ENCODE data around the gene HK1.

The HK1 gene

DNA sequence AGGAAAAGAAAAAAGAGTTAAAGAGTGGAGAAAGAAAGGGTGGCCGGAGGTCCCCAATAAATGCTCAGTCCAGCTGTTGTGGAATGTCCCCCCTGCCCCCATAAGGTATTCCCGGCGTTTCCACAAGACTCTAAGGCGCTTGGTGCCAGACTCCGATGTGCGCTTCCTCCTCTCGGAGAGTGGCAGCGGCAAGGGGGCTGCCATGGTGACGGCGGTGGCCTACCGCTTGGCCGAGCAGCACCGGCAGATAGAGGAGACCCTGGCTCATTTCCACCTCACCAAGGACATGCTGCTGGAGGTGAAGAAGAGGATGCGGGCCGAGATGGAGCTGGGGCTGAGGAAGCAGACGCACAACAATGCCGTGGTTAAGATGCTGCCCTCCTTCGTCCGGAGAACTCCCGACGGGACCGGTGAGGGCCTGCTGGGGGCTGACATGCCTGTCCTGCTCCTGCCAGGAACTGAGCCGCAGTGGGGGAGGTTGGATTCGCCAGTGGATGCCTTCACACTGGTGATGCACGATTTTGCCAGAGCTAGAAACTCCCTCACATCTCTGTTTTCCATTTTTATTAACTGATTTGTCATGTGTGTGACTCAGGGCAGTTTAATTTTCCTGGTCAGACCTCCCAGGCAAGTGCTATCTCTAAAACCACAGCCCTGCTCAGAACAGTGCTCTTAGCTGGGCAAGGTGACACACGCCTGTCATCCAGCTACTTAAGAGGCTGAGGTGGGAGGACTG is 104.3 kb downstream of the HK1 start:
- DNase-seq, result no peak

DNA sequence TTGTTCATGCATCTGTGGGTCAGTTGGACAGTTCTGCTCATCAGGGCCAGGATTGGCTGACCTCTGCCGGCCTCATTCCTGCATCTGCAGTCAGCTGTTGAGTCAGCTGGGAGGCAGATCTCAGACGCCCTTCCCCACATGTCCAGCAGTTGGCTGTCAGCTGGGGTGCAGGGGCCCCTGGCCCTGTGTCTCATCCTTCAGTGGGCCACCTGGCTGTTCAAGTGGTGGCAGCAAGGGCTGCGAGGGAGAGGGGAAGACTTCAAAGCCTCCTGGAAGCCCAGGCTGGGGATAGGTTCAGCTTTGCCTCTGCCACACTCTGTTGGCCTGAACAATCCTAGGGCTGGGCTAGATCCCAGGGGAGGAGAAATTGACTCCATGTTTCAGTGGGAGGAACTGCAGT is 105.3 kb downstream of the HK1 start:
- DNase-seq, result no peak

DNA sequence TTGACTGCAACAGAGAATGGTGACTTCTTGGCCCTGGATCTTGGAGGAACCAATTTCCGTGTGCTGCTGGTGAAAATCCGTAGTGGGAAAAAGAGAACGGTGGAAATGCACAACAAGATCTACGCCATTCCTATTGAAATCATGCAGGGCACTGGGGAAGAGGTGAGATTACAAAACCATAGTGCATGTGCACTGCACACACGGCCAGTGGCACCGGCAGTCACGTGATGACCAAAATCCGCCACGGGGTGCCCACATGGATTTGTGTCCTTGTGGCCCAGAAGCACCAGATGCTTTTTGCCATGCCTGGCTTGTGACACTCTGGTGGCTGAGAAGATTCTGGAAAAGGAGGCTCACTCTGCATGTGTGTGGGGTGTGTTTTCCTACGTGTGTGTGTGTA is 106.0 kb downstream of the HK1 start:
- DNase-seq, result no peak

DNA sequence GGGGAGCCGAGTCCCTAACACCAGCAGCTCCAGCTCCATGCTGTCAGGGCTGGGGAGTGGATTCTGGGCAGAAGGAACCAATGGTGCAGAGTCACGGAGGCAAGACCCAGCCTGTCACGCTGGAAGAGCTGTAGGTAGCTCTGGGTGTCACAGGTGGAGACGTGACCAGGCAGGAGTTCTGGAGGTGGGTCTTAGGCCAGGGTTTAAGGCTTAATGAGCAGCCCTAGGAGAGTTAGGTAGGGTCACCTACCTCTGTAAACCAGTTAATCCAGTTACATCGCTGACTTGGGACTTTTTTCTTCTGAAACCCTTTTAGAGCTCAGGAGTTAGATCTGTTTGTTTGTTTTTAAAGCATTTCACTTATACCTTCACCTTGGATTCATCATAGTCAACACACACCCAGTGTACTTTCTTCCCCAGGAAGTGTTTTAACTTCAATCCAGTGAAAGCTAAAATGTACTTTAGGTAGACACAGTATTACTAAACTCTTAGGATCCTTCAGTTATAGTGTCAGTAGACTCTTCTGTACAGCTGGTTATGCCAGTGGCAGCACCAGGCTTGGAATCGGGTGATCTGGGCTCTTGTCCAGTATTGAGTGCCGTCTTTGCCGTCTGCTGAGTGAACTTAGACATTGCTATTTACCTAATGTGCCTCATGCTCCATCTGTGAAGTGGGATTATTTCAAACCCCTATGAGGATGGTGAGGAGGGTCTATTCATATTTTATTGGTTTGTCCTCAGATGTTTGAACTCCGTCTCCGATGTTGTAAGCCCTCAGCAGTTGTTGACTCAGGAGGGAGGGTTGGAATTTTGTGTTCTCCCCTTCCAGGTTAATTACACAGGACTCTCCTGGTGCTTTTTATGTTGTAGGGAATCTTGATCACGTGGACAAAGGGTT is 107.4 kb downstream of the HK1 start:
- DNase-seq, result no peak

DNA sequence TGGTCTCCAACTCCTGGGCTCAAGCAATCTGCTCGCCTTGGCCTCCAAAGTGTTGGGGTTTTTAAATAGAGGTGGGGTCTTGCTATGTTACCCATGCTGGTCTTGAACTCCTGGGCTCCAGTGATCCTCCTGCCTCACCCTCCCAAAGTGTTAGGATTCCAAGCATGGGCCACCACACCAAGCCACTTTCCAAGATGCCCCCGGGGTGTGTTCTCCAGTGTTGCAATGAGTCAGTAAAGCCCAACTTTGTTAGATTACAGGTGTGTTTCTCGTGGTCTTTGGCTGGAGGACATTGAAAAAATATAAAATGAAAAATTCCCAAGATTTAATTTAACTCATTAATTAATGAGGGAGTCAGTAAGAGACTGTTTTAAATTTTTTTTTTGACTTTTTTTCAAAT is 109.2 kb downstream of the HK1 start:
- DNase-seq, result no peak

DNA sequence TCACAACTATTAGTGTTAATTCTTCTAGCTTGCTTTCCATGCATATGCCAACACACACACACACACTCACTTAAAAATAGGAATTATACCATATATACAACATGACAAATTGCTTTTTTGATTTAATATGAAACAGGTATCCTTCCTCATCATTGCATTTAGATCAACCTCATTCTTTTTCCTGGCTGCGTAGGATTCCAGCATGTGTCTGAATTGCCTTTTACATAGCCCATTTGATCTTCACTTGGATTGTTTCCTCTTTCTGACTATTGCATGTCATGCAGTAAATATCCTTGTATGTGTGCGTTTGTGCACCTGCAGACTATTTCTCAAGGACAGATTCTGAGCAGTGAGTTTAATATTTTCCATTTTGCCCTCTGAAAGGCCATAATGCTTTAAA is 110.2 kb downstream of the HK1 start:
- no peak for DNase-seq

DNA sequence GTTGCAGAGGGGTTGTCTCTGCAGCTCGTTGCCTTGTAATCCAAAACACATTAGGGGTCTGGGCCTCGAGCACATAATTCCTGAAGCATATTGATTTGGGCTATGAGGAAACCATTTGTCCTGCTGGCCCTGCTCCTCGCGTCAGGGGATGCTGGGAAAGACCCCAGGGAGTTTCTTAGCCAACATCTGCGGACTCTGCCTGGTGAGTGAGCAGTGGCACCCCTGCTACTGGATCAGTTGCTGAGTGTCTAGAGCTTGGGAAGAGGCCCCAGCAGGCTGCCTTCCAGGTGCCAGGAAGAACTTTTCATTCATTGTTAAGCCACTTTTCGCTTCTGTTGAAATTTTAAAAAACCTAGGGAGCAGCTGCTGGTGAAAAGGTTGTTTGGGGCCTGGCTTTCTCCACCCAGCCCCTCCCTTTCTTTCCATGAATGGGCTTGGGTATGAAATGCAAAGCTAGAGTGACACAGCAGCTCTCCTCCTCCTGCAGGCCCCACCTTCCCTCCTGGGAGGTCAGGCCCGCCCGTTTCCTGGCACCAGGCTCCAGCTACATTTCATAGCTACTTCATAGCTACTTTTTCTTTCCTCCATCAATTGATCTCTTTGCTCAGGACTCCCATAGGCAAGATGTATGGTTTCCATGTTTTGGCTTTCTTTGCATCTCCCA is 111.7 kb downstream of the HK1 start:
- no peak for DNase-seq

DNA sequence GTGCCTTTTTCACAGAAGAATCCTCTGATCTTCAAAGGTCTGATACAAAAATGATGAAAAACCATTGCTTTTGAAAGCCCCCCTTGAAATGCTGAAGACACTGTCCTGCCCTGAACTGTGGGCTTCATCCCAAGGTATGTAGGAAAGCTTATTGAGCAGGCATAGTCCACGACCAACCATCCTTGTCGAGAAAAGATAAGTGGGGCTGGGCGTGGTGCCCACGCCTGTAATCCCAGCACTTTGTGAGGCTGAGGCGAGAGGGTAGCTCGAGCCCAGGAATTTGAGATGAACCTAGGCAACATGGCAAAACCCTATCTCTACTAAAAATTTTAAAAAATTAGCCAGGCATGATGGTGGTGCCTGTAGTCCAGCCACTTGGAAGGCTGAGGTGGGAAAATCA is 112.9 kb downstream of the HK1 start:
- no peak for DNase-seq

DNA sequence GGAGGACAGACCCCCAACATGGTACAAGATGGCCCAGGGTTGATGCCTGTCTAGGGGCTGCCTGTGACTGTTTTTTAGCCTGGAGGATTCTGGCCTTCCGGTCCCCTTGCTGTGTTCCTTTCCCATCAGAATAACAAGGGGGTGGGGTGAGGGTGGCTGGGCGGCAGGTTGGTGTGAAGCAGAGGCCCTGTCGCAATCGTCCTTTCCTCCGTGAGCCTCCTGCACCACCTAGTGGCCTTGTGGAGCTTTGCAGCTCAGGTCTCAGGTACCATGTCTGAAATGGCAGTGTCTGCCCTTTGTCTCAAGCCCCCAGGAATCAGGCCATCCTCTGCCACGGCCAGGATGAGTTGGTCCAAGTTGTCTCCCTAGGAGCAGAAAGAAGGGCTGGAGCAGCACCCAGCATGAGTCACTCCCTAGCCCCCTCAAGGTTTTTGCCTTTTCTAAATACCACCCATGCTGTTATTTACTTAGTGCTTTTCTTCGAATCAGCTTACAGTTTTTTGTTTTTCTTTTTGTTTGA is 114.2 kb downstream of the HK1 start:
- peak; percentile 34 to 66 for DNase-seq

DNA sequence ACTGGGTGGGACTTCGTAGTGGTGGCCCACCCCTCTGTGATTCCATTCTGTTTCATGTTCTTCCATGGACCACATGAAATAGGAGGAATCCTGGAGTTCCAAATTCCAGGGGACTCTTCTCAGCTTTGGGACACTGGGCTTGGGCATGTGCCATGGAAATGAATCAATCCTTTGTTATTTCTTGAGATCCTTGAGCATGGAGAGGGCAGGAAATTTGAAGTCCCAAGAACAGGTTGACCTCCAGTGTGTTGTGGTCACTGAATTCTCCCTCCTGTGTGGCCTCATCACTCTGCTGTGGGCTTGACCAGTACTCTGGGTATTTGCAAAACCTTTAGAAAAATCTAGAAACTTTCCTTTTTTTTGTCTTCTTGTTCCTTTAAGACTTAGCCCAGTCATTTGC is 115.7 kb downstream of the HK1 start:
- DNase-seq, result no peak

DNA sequence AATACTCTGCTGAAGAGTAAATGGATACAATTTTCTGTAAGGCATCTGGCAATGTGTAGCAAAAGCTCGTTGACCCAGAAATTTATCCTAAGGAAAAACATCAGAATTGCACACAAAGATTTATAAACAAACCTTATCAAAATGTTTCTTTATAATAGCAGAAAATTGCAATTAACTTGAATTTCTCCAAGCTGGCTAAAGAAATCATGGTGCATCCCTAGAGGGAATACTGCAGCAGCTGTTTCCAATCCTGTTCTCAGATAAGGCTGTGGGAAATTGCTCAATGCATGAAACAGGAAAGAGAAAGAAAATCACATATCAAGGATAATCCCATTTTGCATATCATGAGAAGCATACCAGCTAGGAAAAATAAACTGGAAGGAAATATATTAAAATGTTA is 119.7 kb downstream of the HK1 start:
- DNase-seq, result no peak

DNA sequence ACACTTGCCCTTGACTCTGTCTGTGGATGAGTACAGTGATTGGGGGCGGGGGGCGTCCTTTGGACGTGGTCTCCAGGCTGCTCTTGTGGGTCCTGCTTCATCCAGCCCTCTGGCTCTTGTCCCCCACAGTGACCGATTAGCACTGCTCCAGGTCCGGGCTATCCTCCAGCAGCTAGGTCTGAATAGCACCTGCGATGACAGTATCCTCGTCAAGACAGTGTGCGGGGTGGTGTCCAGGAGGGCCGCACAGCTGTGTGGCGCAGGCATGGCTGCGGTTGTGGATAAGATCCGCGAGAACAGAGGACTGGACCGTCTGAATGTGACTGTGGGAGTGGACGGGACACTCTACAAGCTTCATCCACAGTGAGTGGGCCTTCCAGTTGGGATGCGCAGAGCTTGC is 120.2 kb downstream of the HK1 start:
- no peak for DNase-seq

DNA sequence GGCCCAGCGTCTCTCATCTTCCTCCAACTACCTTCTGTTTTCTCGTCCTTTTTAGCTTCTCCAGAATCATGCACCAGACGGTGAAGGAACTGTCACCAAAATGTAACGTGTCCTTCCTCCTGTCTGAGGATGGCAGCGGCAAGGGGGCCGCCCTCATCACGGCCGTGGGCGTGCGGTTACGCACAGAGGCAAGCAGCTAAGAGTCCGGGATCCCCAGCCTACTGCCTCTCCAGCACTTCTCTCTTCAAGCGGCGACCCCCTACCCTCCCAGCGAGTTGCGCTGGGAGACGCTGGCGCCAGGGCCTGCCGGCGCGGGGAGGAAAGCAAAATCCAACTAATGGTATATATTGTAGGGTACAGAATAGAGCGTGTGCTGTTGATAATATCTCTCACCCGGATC is 122.6 kb downstream of the HK1 start:
- no peak for DNase-seq

DNA sequence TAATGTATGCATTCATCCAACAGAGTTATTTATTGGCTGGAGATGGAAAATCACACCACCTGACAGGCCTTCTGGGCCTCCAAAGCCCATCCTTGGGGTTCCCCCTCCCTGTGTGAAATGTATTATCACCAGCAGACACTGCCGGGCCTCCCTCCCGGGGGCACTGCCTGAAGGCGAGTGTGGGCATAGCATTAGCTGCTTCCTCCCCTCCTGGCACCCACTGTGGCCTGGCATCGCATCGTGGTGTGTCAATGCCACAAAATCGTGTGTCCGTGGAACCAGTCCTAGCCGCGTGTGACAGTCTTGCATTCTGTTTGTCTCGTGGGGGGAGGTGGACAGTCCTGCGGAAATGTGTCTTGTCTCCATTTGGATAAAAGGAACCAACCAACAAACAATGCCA is 123.1 kb downstream of the HK1 start:
- no peak for DNase-seq

DNA sequence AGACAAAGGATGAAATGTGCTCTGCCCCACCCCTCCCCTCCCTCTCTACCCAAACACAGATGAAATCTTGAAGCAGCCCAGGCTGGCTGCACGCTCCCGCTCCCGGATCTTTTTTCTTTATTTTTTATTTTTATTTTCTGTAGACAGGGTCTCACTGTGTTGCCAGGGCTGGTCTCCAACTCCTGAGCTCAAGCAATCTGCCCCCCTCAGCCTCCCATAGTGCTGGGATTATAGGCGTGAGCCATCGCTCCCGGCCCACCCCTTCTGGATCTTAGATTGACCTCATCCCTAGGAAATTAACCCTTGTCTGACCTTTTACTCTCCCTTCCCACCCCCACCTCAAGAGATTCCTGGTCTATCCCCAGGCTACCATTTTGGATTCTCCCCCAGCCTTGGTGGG is 124.1 kb downstream of the HK1 start:
- DNase-seq, result no peak

DNA sequence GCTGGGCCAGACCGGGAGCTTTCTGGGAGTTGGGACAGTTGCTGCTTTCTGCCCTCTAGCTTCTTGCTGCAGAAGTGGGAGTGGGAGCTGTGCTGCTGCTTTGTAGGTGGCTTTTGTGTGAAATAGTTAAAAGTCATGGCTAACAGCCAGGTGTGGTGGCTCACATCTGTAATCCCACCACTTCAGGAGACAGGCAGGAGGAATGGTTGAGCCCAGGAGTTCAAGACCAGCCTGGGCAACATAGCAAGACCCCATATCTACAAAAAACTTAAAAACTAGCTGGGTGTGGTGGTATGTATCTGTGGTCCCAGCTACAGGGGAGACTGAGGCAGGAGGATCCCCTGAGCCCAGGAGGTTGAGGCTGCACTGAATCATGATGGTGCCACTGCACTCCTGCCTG is 124.8 kb downstream of the HK1 start:
- DNase-seq, result no peak

DNA sequence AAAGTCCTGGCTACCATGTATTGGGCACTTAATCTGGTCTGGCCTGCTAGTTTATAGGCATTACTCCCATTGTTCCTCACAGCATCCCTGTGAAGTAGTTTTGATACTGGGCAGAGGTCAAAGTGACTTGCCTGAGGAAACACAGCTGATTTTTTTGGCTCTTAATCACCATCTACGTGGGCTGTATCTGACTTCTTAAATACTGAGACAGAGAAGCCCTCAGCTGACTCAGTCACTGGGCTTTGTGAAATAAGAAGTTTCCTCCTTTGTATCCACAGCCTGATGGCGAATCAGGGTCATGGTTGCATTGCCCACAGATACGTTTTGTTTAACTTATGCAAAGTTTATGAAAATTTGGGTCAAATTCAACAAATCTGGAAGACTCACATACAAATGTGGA is 125.2 kb downstream of the HK1 start:
- no peak for DNase-seq

DNA sequence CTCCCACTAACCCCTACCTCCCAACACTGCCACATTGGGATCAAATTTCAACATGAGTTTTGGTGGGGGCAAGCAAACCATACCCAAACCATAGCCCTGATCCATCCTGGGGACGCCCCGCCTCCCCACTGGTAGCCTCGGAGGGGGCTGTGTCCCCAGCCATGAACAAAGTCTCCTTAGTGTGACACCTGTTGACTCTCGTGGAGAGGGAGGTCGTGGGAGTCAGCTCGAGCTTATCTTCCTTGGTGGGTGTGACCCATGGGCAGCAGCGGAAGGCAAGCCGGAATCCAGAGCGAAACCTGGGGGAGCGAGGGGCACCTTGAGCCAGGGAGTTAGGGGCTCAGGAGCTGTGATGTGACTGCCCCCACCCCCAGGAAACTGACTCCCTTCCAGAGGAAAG is 126.5 kb downstream of the HK1 start:
- DNase-seq, result no peak

DNA sequence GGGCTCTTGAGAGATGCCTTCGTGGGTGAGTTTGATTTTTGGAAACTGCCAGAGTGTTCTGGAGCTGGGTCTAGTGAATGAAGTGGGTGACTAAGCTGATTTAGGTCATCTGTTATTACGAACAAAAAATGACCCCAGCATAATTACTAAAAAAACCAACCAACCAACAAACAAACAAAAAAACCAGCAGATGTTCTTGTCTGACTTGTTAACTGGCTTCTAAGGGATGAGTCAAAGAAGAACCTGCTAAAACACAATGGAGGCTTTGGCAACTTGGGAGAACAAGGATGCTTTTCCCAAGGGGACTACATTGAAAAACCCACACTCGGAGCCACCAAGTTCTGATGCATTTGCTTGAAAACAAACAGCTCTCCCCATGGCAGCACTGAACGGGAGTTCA is 126.9 kb downstream of the HK1 start:
- no peak for DNase-seq

DNA sequence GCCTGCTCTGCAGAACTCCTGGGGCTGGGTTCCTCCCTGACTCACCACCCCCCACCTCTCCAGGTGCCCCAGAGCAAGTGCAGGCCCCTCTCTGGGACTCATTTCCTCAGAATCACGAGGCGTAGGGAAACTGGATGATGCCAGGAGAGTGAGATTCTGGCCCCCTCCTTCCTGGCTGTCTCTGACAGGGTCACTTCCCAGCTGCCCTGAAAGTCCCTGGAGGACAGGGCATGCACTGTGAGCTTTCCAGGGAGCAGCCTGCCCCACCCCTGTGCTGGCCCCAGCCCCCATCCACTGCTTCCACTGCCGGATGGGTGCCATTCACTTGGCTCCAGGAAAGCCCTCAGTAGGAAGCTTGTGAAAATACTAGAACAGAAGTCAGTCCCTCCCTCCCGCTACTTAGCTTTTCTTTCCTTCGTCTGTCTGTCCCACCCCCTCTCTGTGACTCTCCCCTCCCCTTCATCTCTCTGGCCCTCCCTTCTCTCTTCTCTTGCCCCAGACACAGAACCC is 128.1 kb downstream of the HK1 start:
- no peak for DNase-seq

DNA sequence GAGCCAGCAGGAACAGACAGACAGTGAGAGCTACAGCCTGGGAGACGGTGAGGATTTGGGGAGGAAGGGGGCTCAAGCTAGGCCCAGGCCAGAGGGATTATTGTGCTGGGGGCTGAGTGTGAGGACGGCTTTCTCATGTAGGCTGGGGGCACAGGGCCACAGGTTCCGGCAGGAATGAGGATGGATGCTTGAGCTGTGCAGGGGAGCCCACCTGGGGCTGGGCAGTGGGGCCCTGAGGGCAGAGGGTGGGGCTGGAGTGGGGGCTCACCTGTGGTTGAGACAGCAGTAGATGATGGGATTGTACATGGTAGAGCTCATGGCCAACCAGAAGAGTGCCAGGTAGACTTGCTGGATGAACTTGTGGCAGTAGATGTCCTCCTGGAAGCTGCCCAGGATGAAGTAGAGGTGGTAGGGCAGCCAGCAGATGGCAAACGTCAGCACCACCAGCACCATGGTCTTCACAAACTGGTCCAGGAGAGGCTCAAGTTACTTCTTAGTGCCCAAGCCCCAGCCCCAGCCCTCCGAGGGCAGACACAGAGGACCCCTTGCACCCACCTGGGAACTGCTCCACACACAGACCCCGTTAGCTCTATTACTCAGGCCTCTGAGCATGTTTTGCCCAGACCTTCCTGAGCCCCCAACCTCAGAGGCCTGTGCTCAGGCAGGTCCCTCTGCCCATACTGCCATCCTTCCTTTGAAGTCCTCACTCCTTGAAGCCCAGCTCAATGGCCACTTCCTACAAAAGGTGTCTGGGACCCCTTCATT is 128.7 kb downstream of the HK1 start:
- DNase-seq, result no peak

DNA sequence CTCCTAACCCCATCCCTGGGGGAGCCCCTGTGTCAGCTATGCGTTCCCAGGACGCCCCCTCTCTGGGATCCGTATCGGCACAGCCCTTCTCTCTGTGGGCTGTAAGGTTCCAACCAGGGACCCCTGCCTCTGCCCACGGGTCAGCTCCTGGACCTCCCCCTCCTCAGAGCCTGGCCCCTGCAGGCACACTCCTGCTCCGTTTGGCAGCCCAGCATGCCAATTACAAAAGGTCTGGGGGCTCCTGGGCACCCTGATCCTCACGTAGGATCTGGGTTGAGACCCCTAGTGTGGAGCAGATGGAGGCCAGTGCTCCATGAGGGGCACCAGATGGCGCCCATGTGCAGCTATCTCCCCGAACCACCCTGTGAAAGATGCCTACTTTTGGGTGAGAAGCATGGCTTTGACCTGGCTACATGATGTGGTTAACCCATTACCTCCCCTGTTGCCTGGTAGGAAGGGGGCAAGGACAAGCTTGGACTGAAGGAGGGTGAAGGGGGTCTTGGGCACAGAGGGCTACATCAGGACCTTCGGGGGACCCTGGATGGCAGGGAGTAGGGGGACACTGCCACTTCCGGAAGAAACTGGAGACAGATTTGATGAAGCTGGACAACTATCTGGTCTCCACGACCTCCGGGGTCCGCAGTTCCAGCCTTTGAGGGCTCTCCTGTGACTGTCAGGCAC is 129.5 kb downstream of the HK1 start:
- no peak for DNase-seq
